HuH-7.5 (cell line): ENCODE results near the gene SGSH.
"Not testable (repeated sequence)": the region's sequence is repeated elsewhere in the genome, so short reads cannot be mapped to it uniquely, and the experiment has no call there.

Experiments used
- DNase-seq: peaks from one replicate; pipeline ENCODE4 v3.0.0; 2011; ENCODE audit warnings: low spot score

The SGSH gene

GRCh38 chr17:80253631-80254395 is 33.7 kb upstream of the SGSH start:
- no peak for DNase-seq

GRCh38 chr17:80252871-80253270 is 32.7 kb upstream of the SGSH start:
- peak; percentile 50 for DNase-seq

- DNase-seq = no peak
Measured at GRCh38 chr17:80251966-80252365, 31.8 kb upstream of the SGSH start.

GRCh38 chr17:80248894-80249710 is 29.0 kb upstream of the SGSH start:
- no peak for DNase-seq

- no peak for DNase-seq
Measured at GRCh38 chr17:80248001-80248893, 28.1 kb upstream of the SGSH start.

- DNase-seq = no peak
Measured at GRCh38 chr17:80247561-80247960, 27.4 kb upstream of the SGSH start.

- DNase-seq = no peak
Measured at GRCh38 chr17:80246726-80247125, 26.6 kb upstream of the SGSH start.

GRCh38 chr17:80246266-80246681 is 26.1 kb upstream of the SGSH start:
- DNase-seq = no peak

GRCh38 chr17:80245566-80246265 is 25.6 kb upstream of the SGSH start:
- DNase-seq = no peak

GRCh38 chr17:80244871-80245509 is 24.9 kb upstream of the SGSH start:
- DNase-seq = no peak

- DNase-seq = not testable (repeated sequence)
Measured at GRCh38 chr17:80244448-80244847, 24.3 kb upstream of the SGSH start.

GRCh38 chr17:80243526-80244433 is 23.6 kb upstream of the SGSH start:
- no peak for DNase-seq

- no peak for DNase-seq
Measured at GRCh38 chr17:80242505-80242904, 22.4 kb upstream of the SGSH start.

- no peak for DNase-seq
Measured at GRCh38 chr17:80237386-80237785, 17.3 kb upstream of the SGSH start.

GRCh38 chr17:80236911-80237310 is 16.8 kb upstream of the SGSH start:
- no peak for DNase-seq

GRCh38 chr17:80233202-80233601 is 13.1 kb upstream of the SGSH start:
- DNase-seq = no peak

- DNase-seq = no peak
Measured at GRCh38 chr17:80232438-80232837, 12.3 kb upstream of the SGSH start.

- DNase-seq = no peak
Measured at GRCh38 chr17:80229011-80229410, 8.9 kb upstream of the SGSH start.

GRCh38 chr17:80228477-80228876 is 8.3 kb upstream of the SGSH start:
- DNase-seq = no peak

- no peak for DNase-seq
Measured at GRCh38 chr17:80227666-80228065, 7.5 kb upstream of the SGSH start.
